Loucy (cell line): Measurements from ENCODE around the gene PIK3C2A.

ENCODE experiments used
- H2AFZ ChIP-seq: fragments of 200-600 bp; sonication (generic); 2 replicates; pipeline ENCODE4 v1.6.0; 2016; ENCODE audit warnings: antibody characterized with exemption, mild to moderate bottlenecking, low read length, moderate library complexity
- H3F3A ChIP-seq: fragments of 200-600 bp; 2 replicates; pipeline ENCODE4 v1.6.0; 2016; ENCODE audit warnings: antibody characterized with exemption, low read depth, mild to moderate bottlenecking
- H3K27me3 ChIP-seq: fragments of 200-600 bp; sonication (generic); 2 replicates; pipeline ENCODE4 v1.6.1; 2014; ENCODE audit warnings: low read length, mild to moderate bottlenecking; ENCODE audit not compliant: insufficient read depth, poor library complexity, severe bottlenecking
- H3K36me3 ChIP-seq: fragments of 200-600 bp; sonication (generic); 2 replicates; pipeline ENCODE4 v1.6.1; 2016; ENCODE audit warnings: low read length; ENCODE audit not compliant: insufficient read depth
- H3K4me1 ChIP-seq: fragments of 200-600 bp; sonication (generic); 2 replicates; pipeline ENCODE4 v1.5.1; 2014; ENCODE audit warnings: low read length, mild to moderate bottlenecking; ENCODE audit not compliant: insufficient read depth, poor library complexity, severe bottlenecking
- H3K4me2 ChIP-seq: fragments of 200-600 bp; sonication (generic); 2 replicates; pipeline ENCODE4 v1.6.0; 2014; ENCODE audit warnings: antibody characterized with exemption, low read length, low read depth, mild to moderate bottlenecking; ENCODE audit not compliant: poor library complexity, severe bottlenecking
- H3K4me3 ChIP-seq: fragments of 200-600 bp; sonication (generic); 2 replicates; pipeline ENCODE4 v1.5.1; 2014; ENCODE audit warnings: low read length, mild to moderate bottlenecking, mixed read lengths; ENCODE audit not compliant: poor library complexity, severe bottlenecking
- H3K79me2 ChIP-seq: fragments of 200-600 bp; sonication (generic); 2 replicates; pipeline ENCODE4 v1.6.1; 2014; ENCODE audit warnings: low read length; ENCODE audit not compliant: insufficient read depth
- H3K9ac ChIP-seq: fragments of 200-600 bp; sonication (generic); 2 replicates; pipeline ENCODE4 v1.6.0; 2014; ENCODE audit warnings: mild to moderate bottlenecking, low read depth, low read length, moderate library complexity; ENCODE audit not compliant: poor library complexity, severe bottlenecking
- H3K9me2 ChIP-seq: fragments of 200-600 bp; sonication (generic); replicated peaks from 2 replicates; pipeline ENCODE4 v1.6.1; 2016; ENCODE audit warnings: low read depth, low read length, mixed read lengths
- H3K9me3 ChIP-seq: fragments of 200-600 bp; sonication (generic); 2 replicates; pipeline ENCODE4 v1.6.1; 2014; ENCODE audit warnings: mild to moderate bottlenecking, antibody characterized with exemption, low read length, low read depth; ENCODE audit not compliant: insufficient read depth
- H4K20me1 ChIP-seq: fragments of 200-600 bp; sonication (generic); 2 replicates; pipeline ENCODE4 v1.6.0; 2014; ENCODE audit warnings: antibody characterized with exemption, low read length, mild to moderate bottlenecking; ENCODE audit not compliant: insufficient read depth, poor library complexity, severe bottlenecking
- CTCF ChIP-seq: fragments of 200-600 bp; sonication (generic); conservative IDR thresholded peaks from 2 replicates; pipeline ENCODE4 v1.5.1; 2014; ENCODE audit warnings: mild to moderate bottlenecking, antibody characterized with exemption, low read length
- EZH2phosphoT487 ChIP-seq: fragments of 200-600 bp; IDR thresholded peaks from 2 replicates; pipeline ENCODE4 v1.6.1; 2018; ENCODE audit warnings: antibody characterized with exemption, mild to moderate bottlenecking, moderate library complexity, borderline replicate concordance

PIK3C2A gene

GRCh38 chr11:17224727-17225126, 16.9 kb upstream of the PIK3C2A start:
- no peak overlapping the region for H3K4me3 ChIP-seq
- H3K79me2 ChIP-seq = no peaks in the 10 kb centered on the region
- no peak overlapping the region for H3K4me2 ChIP-seq
- H3F3A ChIP-seq = no peaks in the 10 kb centered on the region
- no peaks in the 10 kb centered on the region for H3K36me3 ChIP-seq
- no peaks in the 10 kb centered on the region for H3K9me2 ChIP-seq
- H3K9me3 ChIP-seq = no peaks in the 10 kb centered on the region
- no peaks in the 10 kb centered on the region for H3K4me1 ChIP-seq
- H3K9ac ChIP-seq = no peak overlapping the region
- H2AFZ ChIP-seq = no peak overlapping the region
- H4K20me1 ChIP-seq = no peaks in the 10 kb centered on the region
- no peaks in the 10 kb centered on the region for H3K27me3 ChIP-seq
- no peak for TF ChIP-seq CTCF
- no peak for TF ChIP-seq EZH2phosphoT487

- Histone ChIP-seq H3K4me3 (no peak overlapping the region), H3F3A (no peaks in the 10 kb centered on the region), H3K27me3 (no peaks in the 10 kb centered on the region), H3K9ac (no peak overlapping the region), H3K9me2 (no peaks in the 10 kb centered on the region), H4K20me1 (no peaks in the 10 kb centered on the region), H3K4me1 (no peaks in the 10 kb centered on the region), H3K79me2 (no peaks in the 10 kb centered on the region), H3K9me3 (no peaks in the 10 kb centered on the region), H3K36me3 (no peaks in the 10 kb centered on the region), H3K4me2 (no peak overlapping the region), H2AFZ (no peak overlapping the region)
- TF ChIP-seq EZH2phosphoT487 (no peak), CTCF (no peak)
Observed at GRCh38 chr11:17221968-17222367, 14.2 kb upstream of the PIK3C2A start.

- no peaks in the 10 kb centered on the region for H3K79me2 ChIP-seq
- H2AFZ ChIP-seq = no peak overlapping the region
- no peaks in the 10 kb centered on the region for H3K4me1 ChIP-seq
- H3F3A ChIP-seq = no peaks in the 10 kb centered on the region
- no peaks in the 10 kb centered on the region for H3K36me3 ChIP-seq
- no peaks in the 10 kb centered on the region for H3K27me3 ChIP-seq
- H4K20me1 ChIP-seq = no peaks in the 10 kb centered on the region
- H3K4me3 ChIP-seq = no peak overlapping the region
- H3K4me2 ChIP-seq = no peak overlapping the region
- no peak overlapping the region for H3K9ac ChIP-seq
- H3K9me3 ChIP-seq = peaks cover 7% of the 10 kb centered on the region
- H3K9me2 ChIP-seq = no peaks in the 10 kb centered on the region
- no peak for TF ChIP-seq EZH2phosphoT487
- no peak for TF ChIP-seq CTCF
Observed at GRCh38 chr11:17219016-17219415, 11.2 kb upstream of the PIK3C2A start.
